ENCODE measurements around the gene TBC1D30.

The TBC1D30 gene

GRCh38 chr12:64864319-64864718 is 39.9 kb downstream of the TBC1D30 start:
- TF ChIP-seq CTCF (conservative IDR thresholded peaks at IDR 0.05) (no peak), ZFX (IDR thresholded peaks at IDR 0.05) (no peak)
- H3K27ac ChIP-seq, result no peak overlapping the region

GRCh38 chr12:64875186-64875585 is 50.7 kb downstream of the TBC1D30 start:
- no peak overlapping the region for H3K27ac ChIP-seq
- TF ChIP-seq CTCF (conservative IDR thresholded peaks at IDR 0.05) (no peak), ZFX (IDR thresholded peaks at IDR 0.05) (no peak)

GRCh38 chr12:64876388-64877071 is 52.1 kb downstream of the TBC1D30 start:
- TF ChIP-seq CTCF (conservative IDR thresholded peaks at IDR 0.05) (no peak), ZFX (IDR thresholded peaks at IDR 0.05) (no peak)
- no peak overlapping the region for H3K27ac ChIP-seq

GRCh38 chr12:64877363-64878004 is 53.0 kb downstream of the TBC1D30 start:
- no peak for TF ChIP-seq ZFX (IDR thresholded peaks at IDR 0.05)
- TF ChIP-seq CTCF (conservative IDR thresholded peaks at IDR 0.05), result no peak

GRCh38 chr12:64882687-64883086 is 58.2 kb downstream of the TBC1D30 start:
- TF ChIP-seq ZFX (IDR thresholded peaks at IDR 0.05), result no peak
- peak overlapping the region; percentile 9; the same call in 1 of the 2 replicates for H3K27ac ChIP-seq

More at GRCh38 chr12:64877363-64878004, 53.0 kb downstream of the TBC1D30 start:
- no peak overlapping the region for H3K27ac ChIP-seq

- TF ChIP-seq ZFX (IDR thresholded peaks at IDR 0.05) (no peak), CTCF (conservative IDR thresholded peaks at IDR 0.05) (peak; percentile 14; the same call in 1 of the 2 replicates)
- H3K27ac ChIP-seq, result peak overlapping the region; percentile 9; the same call in 1 of the 2 replicates
Observed at GRCh38 chr12:64883264-64884163, 59.1 kb downstream of the TBC1D30 start.

- no peak overlapping the region for H3K27ac ChIP-seq
Observed at GRCh38 chr12:64884164-64884542, 59.7 kb downstream of the TBC1D30 start.

More at GRCh38 chr12:64884164-64884542, 59.7 kb downstream of the TBC1D30 start:
- TF ChIP-seq CTCF (conservative IDR thresholded peaks at IDR 0.05) (no peak), ZFX (IDR thresholded peaks at IDR 0.05) (no peak)
